GM12878 (cell line): Measurements from ENCODE around the gene KISS1. TPM values are rescaled to one million over a fixed set of nuclear protein-coding genes. Genes with fewer than 3 reads are reported as not detected.

ENCODE experiments used
- ATAC-seq: fragments of 200-7000 bp; cut with Tn5 transposase; 3 replicates; pipeline ENCODE4 v1.9.1; 2020; ENCODE audit warnings: mild to moderate bottlenecking, moderate library complexity
- BruUV-seq: library from RNA; stranded (reverse); fragments of 400-500 nt; replicated peaks from 2 replicates; lab custom pipeline; 2021; lab: Mats Ljungman, UMichigan
- CTCF ChIA-PET: fragments of 300-600 bp; sonication (Branson Sonifier 250); formaldehyde crosslinking; extraction: SDS; loops from one replicate; lab custom pipeline; 2021; ENCODE audit warnings: inconsistent platforms; lab: Yijun Ruan, JAX
- POLR2A ChIA-PET: fragments of 350-600 bp; formaldehyde crosslinking; extraction: SDS; loops from one replicate; lab custom pipeline; 2021; ENCODE audit warnings: inconsistent platforms; lab: Charles Lee
- RAD21 ChIA-PET: fragments of 300-600 bp; sonication (Branson Sonifier 250); formaldehyde crosslinking; loops from one replicate; lab custom pipeline; 2023; ENCODE audit warnings: antibody characterized with exemption; ENCODE audit not compliant: unreplicated experiment; lab: Charles Lee
- SMC1A ChIA-PET: fragments of 300-600 bp; sonication (Branson Sonifier 250); formaldehyde crosslinking; loops from one replicate; lab custom pipeline; 2023; ENCODE audit not compliant: unreplicated experiment, uncharacterized antibody; lab: Charles Lee
- DNase-seq: peaks from one replicate; pipeline ENCODE4 v3.0.0-alpha.2; 2011; ENCODE audit warnings: low read depth, low spot score
- FAIRE-seq: peaks from 3 replicates; lab custom pipeline; 2011; peaks lifted over from hg19 to GRCh38; lab: Jason Lieb, UNC
- H2AFZ ChIP-seq: 2 replicates; pipeline ENCODE4 v1.6.0; 2011; ENCODE audit warnings: low read depth, low read length, control low read depth; ENCODE audit not compliant: control insufficient read depth
- H3K27ac ChIP-seq: 2 replicates; pipeline ENCODE4 v1.5.1; 2011; ENCODE audit warnings: control low read depth; ENCODE audit not compliant: control insufficient read depth, insufficient read depth
- H3K27me3 ChIP-seq, 2 experiments: replicated peaks in 1 of 2; 2 replicates each; pipeline versions ENCODE4 v1.6.0 to v1.6.1; 2011; ENCODE audit warnings: low read length in 1 of 2; ENCODE audit not compliant: control insufficient read depth in 2 of 2, insufficient read depth in 2 of 2
- H3K36me3 ChIP-seq, 2 experiments: 2 replicates each; pipeline ENCODE4 v1.5.1; 2011; ENCODE audit warnings: low read length in 1 of 2; ENCODE audit not compliant: control insufficient read depth in 2 of 2, insufficient read depth in 2 of 2
- H3K4me1 ChIP-seq: 2 replicates; pipeline ENCODE4 v1.6.1; 2011; ENCODE audit warnings: mild to moderate bottlenecking, low read length, moderate library complexity, mixed read lengths; ENCODE audit not compliant: control insufficient read depth, insufficient read depth
- H3K4me2 ChIP-seq: 2 replicates; pipeline ENCODE4 v1.6.0; 2011; ENCODE audit warnings: control low read depth; ENCODE audit not compliant: control insufficient read depth, insufficient read depth
- H3K4me3 ChIP-seq: fragments of 200-600 bp; sonication (generic); 2 replicates; pipeline ENCODE4 v1.5.1; 2016
- H3K79me2 ChIP-seq: 2 replicates; pipeline ENCODE4 v1.6.0; 2011; ENCODE audit warnings: low read length; ENCODE audit not compliant: control insufficient read depth, insufficient read depth
- H3K9ac ChIP-seq: 2 replicates; pipeline ENCODE4 v1.8.0; 2011; ENCODE audit warnings: low read length, control low read depth, mixed read lengths; ENCODE audit not compliant: control insufficient read depth, insufficient read depth
- H3K9me3 ChIP-seq: replicated peaks from 3 replicates; pipeline ENCODE4 v1.5.1; 2011; ENCODE audit warnings: mild to moderate bottlenecking, low read length; ENCODE audit not compliant: control insufficient read depth, insufficient read depth
- H4K20me1 ChIP-seq: 2 replicates; pipeline ENCODE4 v1.6.0; 2011; ENCODE audit not compliant: control insufficient read depth, insufficient read depth
- ATF7 ChIP-seq: fragments of 450-650 bp; IDR thresholded peaks from 2 replicates; pipeline ENCODE4 v1.6.1; 2016; ENCODE audit warnings: low read depth, mild to moderate bottlenecking
- BHLHE40 ChIP-seq, 2 experiments: fragments of 450-650 bp in 1 of 2; IDR thresholded peaks; 2 replicates each; pipeline ENCODE4 v1.6.1; 2011 to 2017; ENCODE audit warnings: low read depth in 2 of 2, borderline replicate concordance in 1 of 2, improper control_type of control experiment in 1 of 2, low read length in 1 of 2, mild to moderate bottlenecking in 1 of 2
- CBFB ChIP-seq: IDR thresholded peaks from 2 replicates; pipeline ENCODE4 v1.6.1; 2016; ENCODE audit warnings: antibody characterized with exemption, low read depth
- CHD2 ChIP-seq: IDR thresholded peaks from 2 replicates; pipeline ENCODE4 v1.6.1; 2011; ENCODE audit warnings: low read depth, low read length, improper control_type of control experiment, borderline replicate concordance
- CREM ChIP-seq: IDR thresholded peaks from 2 replicates; pipeline ENCODE4 v1.6.1; 2014; ENCODE audit warnings: antibody characterized with exemption, low read depth
- ELK1 ChIP-seq: IDR thresholded peaks from 2 replicates; pipeline ENCODE4 v1.6.1; 2012; ENCODE audit warnings: low read depth, low read length, improper control_type of control experiment
- FOXM1 ChIP-seq: IDR thresholded peaks from 2 replicates; pipeline ENCODE4 v1.6.1; 2012; ENCODE audit warnings: low read depth, mild to moderate bottlenecking, inconsistent platforms, low read length, moderate library complexity
- PML ChIP-seq: IDR thresholded peaks from 2 replicates; pipeline ENCODE4 v1.6.1; 2012; ENCODE audit warnings: low read length, inconsistent platforms
- RAD21 ChIP-seq: IDR thresholded peaks from 2 replicates; pipeline ENCODE4 v1.6.1; 2011; ENCODE audit warnings: mild to moderate bottlenecking, low read depth, low read length, moderate library complexity; ENCODE audit not compliant: insufficient read depth
- RCOR1 ChIP-seq: conservative IDR thresholded peaks from 2 replicates; pipeline ENCODE4 v1.6.1; 2012; ENCODE audit warnings: low read depth, low read length, improper control_type of control experiment
- SMARCA5 ChIP-seq: fragments of 450-650 bp; IDR thresholded peaks from 2 replicates; pipeline ENCODE4 v1.6.1; 2017; ENCODE audit warnings: mild to moderate bottlenecking
- SP1 ChIP-seq: IDR thresholded peaks from one replicate; pipeline ENCODE4 v1.6.1; 2011; ENCODE audit warnings: low read depth, low read length
- WGBS: methylation state at CpG from one replicate; pipeline ENCODE4 v1.1.6; 2016; ENCODE audit warnings: low lambda C conversion rate; ENCODE audit not compliant: insufficient replicate concordance, insufficient coverage; ENCODE audit errors: missing lambda C conversion rate; 5-methylcytosine and 5-hydroxymethylcytosine counted together
- in situ Hi-C: fragments of 300-500 bp; cut with MboI; formaldehyde crosslinking; loops from 9 replicates; pipeline ENCODE4 v1.14.3; 2018; ENCODE audit warnings: mixed read lengths
- intact Hi-C: fragments of 100-400 bp; cut with micrococcal nuclease; formaldehyde crosslinking; loops from one replicate; pipeline ENCODE4 v1.14.2; 2022; ENCODE audit not compliant: unreplicated experiment
- polyA plus RNA-seq, 11 experiments: library from polyadenylated mRNA; depleted of rRNA in 4 of 11; unstranded in 6 of 11; stranded (reverse) in 5 of 11; fragments of >200 nt; fragmentation: Nextera tagmentation in 4 of 11; fragmentation: Illumina TruSeq in 1 of 11; extraction: Ambion mirVana in 4 of 11; extraction: Trizol in 1 of 11; gene quantifications; 1 replicate in 1 of 11; 2 replicates in 10 of 11; pipeline versions ENCODE4 v1.2.1 to v1.2.3, GENCODE V29; 2011 to 2016; ENCODE audit warnings: inconsistent platforms in 2 of 11, missing spikeins in 2 of 11, low read depth in 1 of 11
- total RNA-seq, 4 experiments: library from RNA; depleted of rRNA in 3 of 4; stranded (reverse); fragments of >200 nt in 3 of 4; fragmentation: Illumina TruSeq in 1 of 4; extraction: Trizol in 1 of 4; gene quantifications; 2 replicates each; pipeline versions ENCODE4 v1.2.1 to v1.2.3, GENCODE V29; 2013 to 2021
- TF ChIP-seq, protein P1 (sequence below): fragments of 450-650 bp; formaldehyde crosslinking; IDR thresholded peaks from 2 replicates; pipeline ENCODE4 v1.4.0; 2022; ENCODE audit warnings: mild to moderate bottlenecking, moderate library complexity
- TF ChIP-seq, protein P2 (sequence below): fragments of 450-650 bp; IDR thresholded peaks from 2 replicates; pipeline ENCODE4 v1.6.1; 2017; ENCODE audit warnings: mild to moderate bottlenecking, low read depth, inconsistent platforms; ENCODE audit not compliant: poor library complexity, severe bottlenecking

KISS1 gene
- total and polyA plus RNA-seq, 10 of the 15 experiments (the other 5 are each of a cell fraction or from before 2014, with no cell fraction given) = not detected

DNA sequence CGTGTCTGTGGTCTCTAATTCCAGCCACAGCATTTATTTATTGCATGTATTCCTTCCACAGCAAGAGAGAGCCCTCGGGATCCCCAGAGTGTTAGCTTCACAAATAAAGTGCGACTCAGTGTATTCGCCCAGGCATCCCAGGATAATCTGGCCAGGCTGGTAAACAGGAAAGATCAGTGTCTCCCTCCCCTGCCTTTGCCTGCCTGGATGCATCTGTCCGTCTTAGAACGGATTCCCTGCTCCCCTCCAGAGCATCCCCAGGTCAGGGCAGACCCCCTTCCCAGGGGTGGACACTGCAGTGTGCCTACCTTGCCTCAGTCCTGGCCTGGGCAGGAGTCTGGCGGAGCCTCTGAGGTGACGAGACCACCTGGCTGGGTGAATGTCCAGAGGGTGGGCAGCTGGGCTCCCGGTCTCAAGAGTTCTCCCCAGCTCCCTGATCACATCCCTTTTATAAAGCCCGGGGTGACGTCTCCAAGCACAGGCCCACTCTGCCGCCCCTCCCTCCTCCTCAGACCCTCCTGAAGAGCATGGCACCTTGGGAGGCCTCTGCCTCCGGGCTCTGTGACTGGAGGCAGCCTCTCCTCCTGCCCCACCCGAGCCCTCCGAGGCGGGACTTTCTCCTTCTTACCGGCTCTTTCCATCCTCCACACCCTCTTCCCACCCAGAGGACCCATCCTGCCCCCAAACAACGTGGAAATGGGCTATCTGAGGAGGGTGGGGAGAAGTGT lies at the start of gene KISS1 (continued):
- TF ChIP-seq SP1 (no peak), PML (no peak), CHD2 (no peak), CREM (no peak), ATF7 (no peak), RCOR1 (no peak), CBFB (no peak), RAD21 (no peak), SMARCA5 (no peak)
- TF ChIP-seq, protein P1, sequence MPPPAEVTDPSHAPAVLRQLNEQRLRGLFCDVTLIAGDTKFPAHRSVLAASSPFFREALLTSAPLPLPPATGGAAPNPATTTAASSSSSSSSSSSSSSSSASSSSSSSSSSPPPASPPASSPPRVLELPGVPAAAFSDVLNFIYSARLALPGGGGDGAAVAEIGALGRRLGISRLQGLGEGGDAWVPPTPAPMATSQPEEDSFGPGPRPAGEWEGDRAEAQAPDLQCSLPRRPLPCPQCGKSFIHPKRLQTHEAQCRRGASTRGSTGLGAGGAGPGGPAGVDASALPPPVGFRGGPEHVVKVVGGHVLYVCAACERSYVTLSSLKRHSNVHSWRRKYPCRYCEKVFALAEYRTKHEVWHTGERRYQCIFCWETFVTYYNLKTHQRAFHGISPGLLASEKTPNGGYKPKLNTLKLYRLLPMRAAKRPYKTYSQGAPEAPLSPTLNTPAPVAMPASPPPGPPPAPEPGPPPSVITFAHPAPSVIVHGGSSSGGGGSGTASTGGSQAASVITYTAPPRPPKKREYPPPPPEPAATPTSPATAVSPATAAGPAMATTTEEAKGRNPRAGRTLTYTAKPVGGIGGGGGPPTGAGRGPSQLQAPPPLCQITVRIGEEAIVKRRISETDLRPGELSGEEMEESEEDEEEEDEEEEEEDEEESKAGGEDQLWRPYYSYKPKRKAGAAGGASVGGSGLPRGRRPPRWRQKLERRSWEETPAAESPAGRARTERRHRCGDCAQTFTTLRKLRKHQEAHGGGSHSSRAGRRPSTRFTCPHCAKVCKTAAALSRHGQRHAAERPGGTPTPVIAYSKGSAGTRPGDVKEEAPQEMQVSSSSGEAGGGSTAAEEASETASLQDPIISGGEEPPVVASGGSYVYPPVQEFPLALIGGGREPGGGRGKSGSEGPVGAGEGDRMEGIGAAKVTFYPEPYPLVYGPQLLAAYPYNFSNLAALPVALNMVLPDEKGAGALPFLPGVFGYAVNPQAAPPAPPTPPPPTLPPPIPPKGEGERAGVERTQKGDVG = no peak

DNA sequence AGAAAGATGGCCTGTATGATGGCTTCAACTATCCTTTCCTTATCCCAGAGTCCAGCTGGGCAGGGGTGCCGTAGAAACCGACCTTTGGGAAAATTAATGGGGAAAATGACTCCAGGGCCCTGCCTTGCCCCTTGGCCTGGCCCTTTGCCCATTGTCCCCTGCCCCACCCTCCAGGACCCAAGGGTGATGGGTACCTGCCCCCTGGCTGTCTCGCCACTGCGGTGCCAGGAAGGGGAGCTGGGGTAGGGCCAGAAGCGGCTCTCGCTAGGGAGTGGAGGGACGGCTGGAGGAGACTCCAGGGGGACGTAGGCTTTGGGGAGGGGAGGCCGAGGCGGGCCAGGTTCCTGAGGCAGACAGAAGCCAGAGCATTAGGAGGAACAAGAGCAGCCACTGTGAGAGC lies 46.6 kb upstream of the KISS1 start:
- H4K20me1 ChIP-seq = no peaks in the 10 kb centered on the region
- WGBS = 44% methylated on average over 6 of the region's 10 CpGs
- ChIA-PET SMC1A (no interaction called here), POLR2A (no interaction called here), RAD21 (no interaction called here), CTCF (no interaction called here)
- H3K9me3 ChIP-seq = no peaks in the 10 kb centered on the region
- H3K4me1 ChIP-seq = no peaks in the 10 kb centered on the region
- H3K27me3 ChIP-seq = peaks cover 0 to 4% of the 10 kb centered on the region in 2 experiments; a peak in 3 of 4 replicates
- intact Hi-C loops (no loop called here), in situ Hi-C loops (no loop called here)
- H3K4me2 ChIP-seq = no peak overlapping the region
- H3K4me3 ChIP-seq = no peak overlapping the region
- FAIRE-seq (no peak), DNase-seq (no peak), ATAC-seq (no peak)
- no TSS peak for BruUV-seq
- TF ChIP-seq, protein P2, sequence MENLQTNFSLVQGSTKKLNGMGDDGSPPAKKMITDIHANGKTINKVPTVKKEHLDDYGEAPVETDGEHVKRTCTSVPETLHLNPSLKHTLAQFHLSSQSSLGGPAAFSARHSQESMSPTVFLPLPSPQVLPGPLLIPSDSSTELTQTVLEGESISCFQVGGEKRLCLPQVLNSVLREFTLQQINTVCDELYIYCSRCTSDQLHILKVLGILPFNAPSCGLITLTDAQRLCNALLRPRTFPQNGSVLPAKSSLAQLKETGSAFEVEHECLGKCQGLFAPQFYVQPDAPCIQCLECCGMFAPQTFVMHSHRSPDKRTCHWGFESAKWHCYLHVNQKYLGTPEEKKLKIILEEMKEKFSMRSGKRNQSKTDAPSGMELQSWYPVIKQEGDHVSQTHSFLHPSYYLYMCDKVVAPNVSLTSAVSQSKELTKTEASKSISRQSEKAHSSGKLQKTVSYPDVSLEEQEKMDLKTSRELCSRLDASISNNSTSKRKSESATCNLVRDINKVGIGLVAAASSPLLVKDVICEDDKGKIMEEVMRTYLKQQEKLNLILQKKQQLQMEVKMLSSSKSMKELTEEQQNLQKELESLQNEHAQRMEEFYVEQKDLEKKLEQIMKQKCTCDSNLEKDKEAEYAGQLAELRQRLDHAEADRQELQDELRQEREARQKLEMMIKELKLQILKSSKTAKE = no peak
- TF ChIP-seq ELK1 (no peak), BHLHE40 (IDR thresholded peaks at IDR 0.05; ENCODE audit: borderline replicate concordance in 1 of 2, low read depth in 2 of 2, low read length in 1 of 2) (no peak), FOXM1 (no peak)
- H3K27ac ChIP-seq = no peak overlapping the region
- H3K9ac ChIP-seq = no peak overlapping the region
- no peaks in the 10 kb centered on the region for H3K36me3 ChIP-seq
- H2AFZ ChIP-seq = no peak overlapping the region
- no peaks in the 10 kb centered on the region for H3K79me2 ChIP-seq
